Stomach (tissue), 19 donors: Measurements from ENCODE around the gene CELA2A. TPM values are rescaled to one million over a fixed set of nuclear protein-coding genes. Genes with fewer than 3 reads are reported as not detected.

Experiments
- DNase-seq, 2 donors: peaks; one replicate each; pipeline versions ENCODE4 v3.0.0 to v3.0.0-alpha.2; 2013 to 2019
- H3K27ac ChIP-seq, 5 donors: fragments of 200-600 bp in 4 of 5; sonication (generic) in 4 of 5; one replicate each; pipeline ENCODE4 v1.5.1; 2013 to 2019; ENCODE audit warnings: mild to moderate bottlenecking in 1 of 5, moderate library complexity in 1 of 5
- H3K27me3 ChIP-seq, 3 donors: fragments of 200-600 bp; sonication (generic); one replicate each; pipeline ENCODE4 v1.5.1; 2017 to 2019; ENCODE audit warnings: mixed run types in 1 of 3
- H3K36me3 ChIP-seq, 4 donors: fragments of 200-600 bp; sonication (generic); 1 replicate in 3 of 4; 2 replicates in 1 of 4; pipeline ENCODE4 v1.5.1; 2016 to 2019
- H3K4me1 ChIP-seq, 4 donors: fragments of 200-600 bp; sonication (generic); one replicate each; pipeline ENCODE4 v1.5.1; 2016 to 2019
- H3K4me3 ChIP-seq, 4 donors: fragments of 200-600 bp; sonication (generic) in 3 of 4; one replicate each; pipeline ENCODE4 v1.5.1; 2016 to 2019; ENCODE audit warnings: mild to moderate bottlenecking in 1 of 4
- H3K9me3 ChIP-seq, 4 donors: fragments of 200-600 bp; sonication (generic); one replicate each; pipeline ENCODE4 v1.5.1; 2016 to 2019
- CTCF ChIP-seq, 7 experiments: fragments of 450-650 bp in 4 of 7; fragments of 200-600 bp in 3 of 7; sonication (generic) in 3 of 7; IDR thresholded peaks; one replicate each; pipeline ENCODE4 v1.5.1; 2016 to 2019; ENCODE audit warnings: antibody characterized with exemption in 7 of 7, control low read depth in 2 of 7, mild to moderate bottlenecking in 1 of 7
- EP300 ChIP-seq: sonication (generic); formaldehyde crosslinking; IDR thresholded peaks from one replicate; pipeline ENCODE4 v1.6.1; 2017; ENCODE audit warnings: antibody characterized with exemption
- POLR2A ChIP-seq, 4 donors: fragments of 450-650 bp; IDR thresholded peaks; one replicate each; pipeline ENCODE4 v1.6.1; 2016; ENCODE audit warnings: antibody characterized with exemption in 4 of 4, control low read depth in 2 of 4, mild to moderate bottlenecking in 1 of 4, moderate library complexity in 1 of 4
- POLR2AphosphoS5 ChIP-seq, 3 donors: sonication (generic); formaldehyde crosslinking; IDR thresholded peaks; one replicate each; pipeline ENCODE4 v1.6.1; 2016; ENCODE audit warnings: antibody characterized with exemption in 3 of 3
- WGBS, 5 donors: extraction: QIAGEN DNeasy Blood & Tissue Kit in 3 of 5; methylation state at CpG; one replicate each; pipeline versions ENCODE4 v1.1.5 to v1.1.7; 2013 to 2018; 5-methylcytosine and 5-hydroxymethylcytosine counted together
- intact Hi-C: fragments of 100-400 bp; cut with DNase I; formaldehyde crosslinking; loops from one replicate; pipeline ENCODE4 v1.15.1; 2023; ENCODE audit warnings: low total_unique reads
- long read RNA-seq, 10 donors: transcript quantifications; one replicate each; lab custom pipeline, GENCODE V29; 2026
- polyA plus RNA-seq, 3 donors: library from polyadenylated mRNA; stranded (reverse); fragments of 200-250 nt; gene quantifications; one replicate each; pipeline ENCODE4 v1.2.3, GENCODE V29; 2013
- total RNA-seq, 5 donors: library from RNA; depleted of rRNA; stranded (reverse); fragments of >200 nt; gene quantifications; one replicate each; pipeline versions ENCODE4 v1.1.0 to v1.2.3, GENCODE V29; 2014 to 2016
- donor health status: healthy with polysubstance abuse.
- donor health status: Bipolar disorder and iron deficiency.
- donor health status: healthy.

Gene CELA2A
- total RNA-seq (under 1 TPM in 1 of 5 donors, not detected in 4; 0.55 TPM), polyA plus RNA-seq (1 to 10 TPM in 2 of 3 donors, under 1 TPM in 1; 0.43 to 3.1 (median 1.6) TPM)
- long read RNA-seq, donor 1 = 0 reads
- long read RNA-seq, donor 2 = 0 reads
- long read RNA-seq, donor 3, partial matches to known transcripts = 0 of 1 reads
- long read RNA-seq, donor 3, other reads (novel, unspliced or antisense) = 0 of 1 reads
- long read RNA-seq, donor 4 = 0 reads
- long read RNA-seq, donor 5 = 0 reads
- long read RNA-seq, donor 6 = 0 reads
- long read RNA-seq, donor 7 = 0 reads
- long read RNA-seq, donor 8 = 0 reads
- long read RNA-seq, donor 9 = 0 reads
- long read RNA-seq, donor 10 = 0 reads

- Histone ChIP-seq H3K4me3 (no peak within 1 kb of the TSS), H3K4me1 (peaks cover 5 to 31% (median 16%) of the 10 kb centered on the region in 4 donors), H3K27me3 (no peaks in the 10 kb centered on the region), H3K36me3 (no peaks in the 10 kb centered on the region), H3K27ac (peak within 1 kb of the TSS in 4 of 5 donors; percentile 26 to 62 (median 49)), H3K9me3 (no peaks in the 10 kb centered on the region)
- TF ChIP-seq CTCF (IDR thresholded peaks at IDR 0.05) (no peak), EP300 (no peak), POLR2A (IDR thresholded peaks at IDR 0.05) (no peak), POLR2AphosphoS5 (IDR thresholded peaks at IDR 0.05) (no peak)
- WGBS, 5 donors = 52 to 74% (median 65%) methylated on average over 8 of the region's 8 CpGs
- no peak for DNase-seq
- intact Hi-C loops = no loop called here
Measured at GRCh38 chr1:15456313-15456954, at the start of gene CELA2A. CELA2A (plus strand) TSS chr1:15456732; CDS start chr1:15456754, 22 bp downstream.

- no peaks in the 10 kb centered on the region for H3K27me3 ChIP-seq
- H3K4me1 ChIP-seq = peaks cover 25 to 42% (median 33%) of the 10 kb centered on the region in 4 donors
- TF ChIP-seq EP300 = no peak
- no peak for TF ChIP-seq POLR2A (IDR thresholded peaks at IDR 0.05)
- TF ChIP-seq POLR2AphosphoS5 (IDR thresholded peaks at IDR 0.05) = no peak
- TF ChIP-seq CTCF (IDR thresholded peaks at IDR 0.05) = no peak
- WGBS, 5 donors = 79 to 85% (median 81%) methylated on average over 7 of the region's 7 CpGs
- intact Hi-C loops = no loop called here
- H3K9me3 ChIP-seq = no peaks in the 10 kb centered on the region
- H3K4me3 ChIP-seq = no peak overlapping the region
- no peak for DNase-seq
- H3K27ac ChIP-seq = peak overlapping the region in 3 of 5 donors; percentile 40 to 67 (median 65)
- H3K36me3 ChIP-seq = no peaks in the 10 kb centered on the region
Measured at GRCh38 chr1:15407580-15407979, 49.0 kb upstream of the CELA2A start.

GRCh38 chr1:15408890-15409387, 47.6 kb upstream of the CELA2A start:
- Histone ChIP-seq H3K9me3 (no peaks in the 10 kb centered on the region), H3K27ac (peak overlapping the region; percentile 13 to 95 (median 93)), H3K27me3 (no peaks in the 10 kb centered on the region), H3K4me1 (peaks cover 39 to 55% (median 47%) of the 10 kb centered on the region in 4 donors), H3K4me3 (peak overlapping the region; percentile 65 to 88 (median 85)), H3K36me3 (peaks cover 0 to 4% (median 3%) of the 10 kb centered on the region in 4 donors)
- DNase-seq = no peak
- TF ChIP-seq CTCF (IDR thresholded peaks at IDR 0.05) (no peak), POLR2AphosphoS5 (IDR thresholded peaks at IDR 0.05) (no peak), EP300 (no peak), POLR2A (IDR thresholded peaks at IDR 0.05) (no peak)
- intact Hi-C loops = no loop called here
- 31 to 40% (median 37%) methylated on average over 14 of the region's 14 CpGs for WGBS, 5 donors

- no peaks in the 10 kb centered on the region for H3K9me3 ChIP-seq
- WGBS, 5 donors = 0 to 1% (median 1%) methylated on average over 20 to 99 of the region's 99 CpGs
- H3K4me3 ChIP-seq = peak within 1 kb of the TSS; percentile 65 to 88 (median 85)
- peak within 1 kb of the TSS; percentile 83 to 95 (median 93) for H3K27ac ChIP-seq
- DNase-seq = peak; percentile 89 to 95
- no peak for TF ChIP-seq POLR2A (IDR thresholded peaks at IDR 0.05)
- TF ChIP-seq POLR2AphosphoS5 (IDR thresholded peaks at IDR 0.05) = peak; percentile 41 to 94 (median 91)
- H3K4me1 ChIP-seq = peaks cover 46 to 62% (median 53%) of the 10 kb centered on the region in 4 donors
- intact Hi-C loops = no loop called here
- H3K36me3 ChIP-seq = peaks cover 0 to 10% (median 9%) of the 10 kb centered on the region in 4 donors
- H3K27me3 ChIP-seq = no peaks in the 10 kb centered on the region
Measured at GRCh38 chr1:15409388-15410222, 46.9 kb upstream of the CELA2A start, which contains the start of gene EFHD2. EFHD2 (plus strand) TSS chr1:15409888; CDS start chr1:15409972, 84 bp downstream.
